Breast epithelium (tissue), 4 donors: ENCODE measurements around the gene STARD13. TPM values are rescaled to one million over a fixed set of nuclear protein-coding genes. Genes with fewer than 3 reads are reported as not detected.

Experiments
- DNase-seq, 2 donors: peaks; one replicate each; pipeline ENCODE4 v3.0.0-alpha.2; 2019; ENCODE audit warnings: low spot score in 2 of 2
- H3K27ac ChIP-seq, 2 donors: fragments of 200-600 bp; sonication (generic) in 1 of 2; one replicate each; pipeline ENCODE4 v1.5.1; 2016 to 2019; ENCODE audit warnings: mild to moderate bottlenecking in 1 of 2
- H3K27me3 ChIP-seq, 2 donors: fragments of 200-600 bp; sonication (generic) in 1 of 2; one replicate each; pipeline versions ENCODE4 v1.5.1 to v1.6.0; 2017 to 2019; ENCODE audit warnings: control low read depth in 1 of 2, mild to moderate bottlenecking in 1 of 2
- H3K36me3 ChIP-seq: fragments of 200-600 bp; one replicate; pipeline ENCODE4 v1.5.1; 2019
- H3K4me1 ChIP-seq, 2 donors: fragments of 200-600 bp; sonication (generic); one replicate each; pipeline ENCODE4 v1.5.1; 2016 to 2019; ENCODE audit warnings: control low read depth in 1 of 2
- H3K4me3 ChIP-seq, 3 donors: fragments of 200-600 bp; sonication (generic); 1 replicate in 2 of 3; 2 replicates in 1 of 3; pipeline ENCODE4 v1.5.1; 2016 to 2019; ENCODE audit warnings: mild to moderate bottlenecking in 3 of 3, moderate library complexity in 2 of 3
- H3K9me3 ChIP-seq, 2 donors: fragments of 200-600 bp; sonication (generic) in 1 of 2; one replicate each; pipeline ENCODE4 v1.5.1; 2016 to 2019; ENCODE audit warnings: control low read depth in 1 of 2
- POLR2A ChIP-seq: fragments of 450-650 bp; IDR thresholded peaks from one replicate; pipeline ENCODE4 v1.6.1; 2016; ENCODE audit warnings: antibody characterized with exemption, mild to moderate bottlenecking, moderate library complexity
- POLR2AphosphoS5 ChIP-seq, 3 donors: sonication (generic); formaldehyde crosslinking; IDR thresholded peaks; one replicate each; pipeline ENCODE4 v1.6.1; 2017; ENCODE audit warnings: antibody characterized with exemption in 3 of 3
- intact Hi-C: fragments of 100-400 bp; cut with DNase I; formaldehyde crosslinking; loops from one replicate; pipeline ENCODE4 v1.15.1; 2023; ENCODE audit warnings: low total_unique reads
- total RNA-seq, 3 donors: library from RNA; depleted of rRNA; stranded (reverse); fragments of >200 nt; gene quantifications; one replicate each; pipeline ENCODE4 v1.1.0, GENCODE V29; 2016
- TF ChIP-seq, protein P1 (sequence below), 3 donors: fragments of 450-650 bp; IDR thresholded peaks; one replicate each; pipeline ENCODE4 v1.5.1; 2016 to 2017; ENCODE audit warnings: antibody characterized with exemption in 3 of 3, mild to moderate bottlenecking in 3 of 3, moderate library complexity in 3 of 3

STARD13 gene
- total RNA-seq, 3 donors from 2014 or later, result 42.4 to 62.3 (median 58.7) TPM

DNA sequence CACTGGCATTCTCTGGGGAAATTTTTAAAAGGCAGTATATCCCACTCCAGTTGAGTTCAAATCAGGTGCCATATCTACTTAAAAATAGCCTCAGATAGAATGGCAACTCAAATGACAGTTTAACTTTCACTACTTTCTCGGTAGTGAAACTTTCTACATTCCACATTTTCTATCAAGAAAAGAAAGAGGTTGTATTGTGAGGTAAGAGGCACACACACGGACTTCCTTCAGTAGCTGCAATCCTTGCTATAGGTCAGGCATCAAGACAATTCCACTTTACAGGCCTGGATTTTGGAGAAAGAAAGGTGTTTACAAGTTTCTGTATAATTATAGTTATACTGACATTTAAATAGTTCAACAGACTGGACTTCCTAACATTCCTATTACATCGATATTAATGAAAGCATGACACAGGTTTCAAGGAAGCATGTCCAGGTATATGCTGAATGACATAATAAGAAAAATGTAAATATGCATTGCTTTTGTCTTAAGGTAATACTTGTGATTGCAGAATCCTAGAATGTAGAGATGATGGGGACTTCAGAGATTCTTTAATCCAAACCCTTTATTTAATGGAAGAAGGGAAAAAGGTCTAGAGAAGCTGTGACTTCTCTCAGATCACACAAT is 5.2 kb downstream of the STARD13 start:
- Histone ChIP-seq H3K9me3 (no peaks in the 10 kb centered on the region), H3K36me3 (no peaks in the 10 kb centered on the region), H3K4me3 (no peak overlapping the region), H3K27me3 (no peaks in the 10 kb centered on the region), H3K27ac (peak overlapping the region; percentile 84 to 89), H3K4me1 (peaks cover 3 to 18% of the 10 kb centered on the region in 2 donors)
- intact Hi-C loops, result no loop called here
- no peak for TF ChIP-seq POLR2A
- TF ChIP-seq, protein P1, sequence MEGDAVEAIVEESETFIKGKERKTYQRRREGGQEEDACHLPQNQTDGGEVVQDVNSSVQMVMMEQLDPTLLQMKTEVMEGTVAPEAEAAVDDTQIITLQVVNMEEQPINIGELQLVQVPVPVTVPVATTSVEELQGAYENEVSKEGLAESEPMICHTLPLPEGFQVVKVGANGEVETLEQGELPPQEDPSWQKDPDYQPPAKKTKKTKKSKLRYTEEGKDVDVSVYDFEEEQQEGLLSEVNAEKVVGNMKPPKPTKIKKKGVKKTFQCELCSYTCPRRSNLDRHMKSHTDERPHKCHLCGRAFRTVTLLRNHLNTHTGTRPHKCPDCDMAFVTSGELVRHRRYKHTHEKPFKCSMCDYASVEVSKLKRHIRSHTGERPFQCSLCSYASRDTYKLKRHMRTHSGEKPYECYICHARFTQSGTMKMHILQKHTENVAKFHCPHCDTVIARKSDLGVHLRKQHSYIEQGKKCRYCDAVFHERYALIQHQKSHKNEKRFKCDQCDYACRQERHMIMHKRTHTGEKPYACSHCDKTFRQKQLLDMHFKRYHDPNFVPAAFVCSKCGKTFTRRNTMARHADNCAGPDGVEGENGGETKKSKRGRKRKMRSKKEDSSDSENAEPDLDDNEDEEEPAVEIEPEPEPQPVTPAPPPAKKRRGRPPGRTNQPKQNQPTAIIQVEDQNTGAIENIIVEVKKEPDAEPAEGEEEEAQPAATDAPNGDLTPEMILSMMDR (IDR thresholded peaks at IDR 0.05), result no peak
- TF ChIP-seq POLR2AphosphoS5 (IDR thresholded peaks at IDR 0.05), result no peak
- no peak for DNase-seq

DNA sequence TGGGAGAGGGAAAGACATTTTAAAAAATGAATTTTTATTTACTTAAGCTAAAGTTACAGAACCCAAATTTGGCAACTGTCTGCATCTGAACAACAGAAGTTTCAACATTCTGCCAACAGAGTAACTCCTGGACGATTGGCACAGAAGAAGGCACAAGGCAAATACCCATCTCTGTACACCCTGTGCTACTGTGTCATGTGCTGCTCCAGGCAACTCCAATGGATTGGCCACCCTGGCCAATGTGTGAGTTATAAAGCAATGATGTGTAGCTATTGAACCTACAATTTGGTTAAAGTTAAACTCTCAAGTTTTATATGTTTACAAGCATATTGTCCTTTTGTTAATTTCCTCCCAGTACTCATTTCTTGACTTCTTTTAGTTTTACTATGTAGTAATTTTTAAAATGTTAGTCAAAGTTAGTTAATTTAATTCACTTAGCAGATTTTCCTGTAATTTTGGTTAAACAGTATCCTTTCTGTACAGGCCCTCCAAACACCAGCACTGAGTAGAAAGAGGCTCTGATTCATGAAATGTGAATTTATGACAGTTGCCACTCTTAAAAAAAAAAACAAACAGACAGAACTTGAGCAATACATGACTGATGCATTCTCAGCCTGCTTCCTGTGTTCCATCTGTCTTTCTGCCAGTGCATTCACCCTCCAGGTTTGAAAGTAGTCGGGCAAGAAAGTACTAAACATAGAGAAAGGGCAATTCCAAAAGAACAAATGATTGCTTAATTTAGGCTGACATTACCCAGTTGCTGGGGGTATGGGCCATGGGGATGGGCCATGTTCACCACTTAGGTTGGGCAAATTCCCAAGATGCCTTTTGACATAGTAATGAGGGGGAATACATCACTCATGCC is 5.9 kb downstream of the STARD13 start:
- no peak overlapping the region for H3K4me3 ChIP-seq
- no peaks in the 10 kb centered on the region for H3K9me3 ChIP-seq
- TF ChIP-seq POLR2A (no peak), POLR2AphosphoS5 (IDR thresholded peaks at IDR 0.05) (peak in 1 of 3 donors; percentile 11)
- peak in 1 of 2 donors; percentile 54 for DNase-seq
- intact Hi-C loops, result no loop called here
- H3K4me1 ChIP-seq, result peaks cover 3 to 18% of the 10 kb centered on the region in 2 donors
- H3K27me3 ChIP-seq, result no peaks in the 10 kb centered on the region
- H3K36me3 ChIP-seq, result no peaks in the 10 kb centered on the region
- peak overlapping the region; percentile 84 to 89 for H3K27ac ChIP-seq

DNA sequence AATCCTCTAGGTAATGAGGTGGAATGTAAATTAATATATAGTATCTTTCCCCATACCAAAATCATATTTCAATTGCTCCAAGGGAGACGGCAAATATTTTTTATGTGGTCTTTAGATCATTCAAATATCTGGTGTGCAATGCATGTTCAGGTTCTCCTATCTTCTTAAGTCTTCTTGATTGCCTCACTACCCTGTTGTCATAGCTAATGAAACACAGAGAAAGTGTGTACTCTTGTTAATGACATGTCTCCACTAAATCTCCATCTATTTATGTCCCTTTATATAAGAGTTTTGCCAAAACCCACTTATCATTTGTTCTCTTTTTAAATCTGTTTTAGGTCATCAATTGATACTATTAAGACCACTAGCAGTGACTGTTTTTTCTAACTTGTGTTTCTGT is 6.6 kb downstream of the STARD13 start:
- intact Hi-C loops, result no loop called here
- Histone ChIP-seq H3K4me3 (no peak overlapping the region), H3K4me1 (peaks cover 3 to 18% of the 10 kb centered on the region in 2 donors), H3K27me3 (no peaks in the 10 kb centered on the region), H3K36me3 (no peaks in the 10 kb centered on the region), H3K27ac (peak overlapping the region; percentile 84 to 89), H3K9me3 (no peaks in the 10 kb centered on the region)
- DNase-seq, result no peak
- TF ChIP-seq, protein P1 (IDR thresholded peaks at IDR 0.05), result no peak
- TF ChIP-seq POLR2AphosphoS5 (IDR thresholded peaks at IDR 0.05) (no peak), POLR2A (no peak)

- H3K4me3 ChIP-seq, result no peak overlapping the region
- TF ChIP-seq POLR2AphosphoS5 (IDR thresholded peaks at IDR 0.05) (no peak), POLR2A (no peak)
- TF ChIP-seq, protein P1 (IDR thresholded peaks at IDR 0.05), result no peak
- H3K36me3 ChIP-seq, result no peaks in the 10 kb centered on the region
- H3K27ac ChIP-seq, result peak overlapping the region; percentile 77 to 84
- H3K4me1 ChIP-seq, result peaks cover 3 to 18% of the 10 kb centered on the region in 2 donors
- H3K9me3 ChIP-seq, result no peaks in the 10 kb centered on the region
- no peak for DNase-seq
- no peaks in the 10 kb centered on the region for H3K27me3 ChIP-seq
- intact Hi-C loops, result no loop called here
Observed at GRCh38 chr13:33277946-33278345, 7.6 kb downstream of the STARD13 start.

DNA sequence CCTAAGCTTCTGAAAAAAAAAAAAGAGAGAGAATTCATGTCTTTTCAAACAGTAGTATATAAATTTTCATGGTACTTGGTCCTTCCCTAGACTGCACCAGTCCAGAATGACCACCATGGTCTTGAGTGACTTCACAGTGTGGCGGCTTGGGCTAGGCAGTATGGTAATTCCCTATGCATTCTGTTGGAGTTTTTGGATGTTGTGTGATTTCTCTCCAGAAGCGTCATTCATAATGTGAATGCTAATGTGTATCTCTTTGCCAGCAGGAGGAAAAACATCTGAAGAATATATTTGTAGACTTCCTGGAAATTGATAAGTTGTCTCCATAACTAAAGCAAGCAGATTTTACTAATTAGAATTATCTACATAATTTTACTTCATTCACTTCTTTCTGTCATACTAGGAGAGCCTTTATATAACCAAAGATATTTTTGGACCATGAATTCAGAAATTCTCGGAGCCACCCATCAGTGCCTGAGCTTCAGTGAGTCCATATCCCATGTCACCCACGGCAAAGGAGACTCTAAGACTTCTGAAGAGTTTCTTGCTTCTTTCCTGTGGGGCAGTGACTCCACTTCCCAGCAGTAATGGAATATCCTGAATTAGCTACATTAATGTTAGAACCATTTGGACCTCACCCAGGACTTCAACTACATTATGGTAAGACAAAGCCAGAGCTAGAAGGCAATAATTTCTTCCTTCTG is 8.4 kb downstream of the STARD13 start:
- intact Hi-C loops, result no loop called here
- H3K4me3 ChIP-seq, result no peak overlapping the region
- peaks cover 3 to 18% of the 10 kb centered on the region in 2 donors for H3K4me1 ChIP-seq
- peak overlapping the region; percentile 77 to 84 for H3K27ac ChIP-seq
- H3K9me3 ChIP-seq, result no peaks in the 10 kb centered on the region
- H3K36me3 ChIP-seq, result no peaks in the 10 kb centered on the region
- no peak for DNase-seq
- H3K27me3 ChIP-seq, result no peaks in the 10 kb centered on the region
- TF ChIP-seq, protein P1 (IDR thresholded peaks at IDR 0.05), result no peak
- TF ChIP-seq POLR2AphosphoS5 (IDR thresholded peaks at IDR 0.05) (no peak), POLR2A (no peak)
